Gastroesophageal sphincter (tissue), 3 donors: Measurements from ENCODE around the gene SPEN.

Experiments
- CTCF ChIP-seq, 4 experiments: fragments of 200-600 bp in 2 of 4; fragments of 450-650 bp in 2 of 4; sonication (generic) in 1 of 4; IDR thresholded peaks; one replicate each; pipeline ENCODE4 v1.5.1; 2017 to 2019; ENCODE audit warnings: antibody characterized with exemption in 4 of 4, mild to moderate bottlenecking in 2 of 4, moderate library complexity in 2 of 4
- EP300 ChIP-seq: sonication (generic); formaldehyde crosslinking; IDR thresholded peaks from one replicate; pipeline ENCODE4 v1.6.1; 2017; ENCODE audit warnings: antibody characterized with exemption, mild to moderate bottlenecking
- POLR2A ChIP-seq, 2 donors: fragments of 450-650 bp; IDR thresholded peaks; one replicate each; pipeline ENCODE4 v1.6.1; 2017; ENCODE audit warnings: antibody characterized with exemption in 2 of 2, mild to moderate bottlenecking in 2 of 2, moderate library complexity in 1 of 2
- POLR2AphosphoS5 ChIP-seq: sonication (generic); formaldehyde crosslinking; IDR thresholded peaks from one replicate; pipeline ENCODE4 v1.6.1; 2017; ENCODE audit warnings: antibody characterized with exemption

GRCh38 chr1:15808955-15809354 is 38.6 kb upstream of the SPEN start:
- TF ChIP-seq POLR2AphosphoS5 (no peak), POLR2A (IDR thresholded peaks at IDR 0.05) (no peak), CTCF (IDR thresholded peaks at IDR 0.05) (no peak), EP300 (no peak)
